EH (cell line): ENCODE data around the gene SCAF11.

ENCODE experiments used
- DNase-seq: peaks from one replicate; pipeline ENCODE4 v3.0.0-alpha.2; 2015; ENCODE audit warnings: low read depth

The SCAF11 gene

DNA sequence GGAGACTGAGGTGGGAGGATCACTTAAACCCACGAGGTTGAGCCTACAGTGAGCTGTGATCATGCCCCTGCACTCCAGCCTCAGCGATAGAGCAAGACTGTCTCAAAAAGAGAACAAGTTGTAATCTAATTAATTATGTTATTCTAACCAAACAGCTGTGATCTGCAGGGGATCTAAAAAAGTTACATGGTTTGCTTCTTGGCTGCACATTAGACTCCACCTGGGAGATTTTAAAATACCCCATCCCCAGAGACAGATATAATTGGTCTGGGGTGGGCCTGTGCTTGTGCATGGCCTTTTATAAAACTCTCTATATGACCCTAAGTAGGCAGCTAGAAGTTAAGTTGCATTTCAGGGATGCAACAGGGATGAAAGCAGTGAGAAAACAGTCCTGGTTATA, 76.7 kb downstream of the SCAF11 start:
- DNase-seq: no peak

DNA sequence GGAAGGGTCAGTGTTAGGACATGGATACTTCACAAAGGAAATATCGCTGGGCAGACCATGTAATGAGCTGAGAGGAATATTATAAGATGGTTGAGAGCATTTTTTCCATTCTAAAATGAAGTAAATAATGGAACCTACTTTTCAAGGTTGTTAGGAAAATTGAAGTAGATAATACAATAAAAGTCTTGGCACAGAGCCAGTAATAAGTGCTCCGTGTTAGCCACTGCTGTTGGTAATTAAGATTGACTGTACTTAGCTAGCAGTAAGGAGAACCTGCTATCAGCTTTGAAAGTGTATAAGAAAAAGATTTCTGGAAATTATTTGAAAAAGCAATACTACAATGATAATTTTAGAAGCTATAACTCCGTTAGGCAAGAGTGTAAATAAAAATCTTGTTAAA, 77.6 kb downstream of the SCAF11 start:
- DNase-seq: no peak

DNA sequence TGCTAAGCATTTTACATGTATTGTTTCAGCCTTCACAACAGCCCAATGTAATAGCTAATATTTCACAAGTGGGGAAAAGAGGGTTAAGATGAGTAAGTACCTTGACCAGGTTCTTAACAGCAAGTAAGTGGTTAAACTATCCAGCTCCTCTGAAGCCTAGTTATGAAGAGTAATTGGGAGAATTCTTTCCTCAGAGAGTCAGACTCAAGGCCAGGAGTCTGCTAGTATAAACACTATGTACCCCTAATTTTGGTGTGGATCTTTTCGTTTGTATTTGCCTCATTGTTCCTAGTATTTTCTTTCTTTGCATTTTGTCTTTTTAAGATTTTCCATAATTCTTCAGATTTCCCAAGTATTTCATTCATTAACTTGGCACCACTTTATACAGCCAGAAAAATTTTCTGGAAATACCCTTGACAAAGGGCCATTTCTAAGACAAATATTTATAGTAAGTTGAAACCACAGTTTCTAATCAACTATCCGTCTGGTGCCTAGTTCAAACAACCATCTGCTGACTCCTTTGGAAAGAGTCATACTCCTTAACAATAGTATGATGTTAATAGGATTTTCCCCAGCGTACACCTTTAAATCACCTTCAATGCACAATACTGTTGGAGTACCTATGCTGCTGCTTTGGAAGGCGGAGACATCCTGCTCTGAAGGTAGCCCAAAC, 81.2 kb downstream of the SCAF11 start:
- no peak for DNase-seq

GRCh38 chr12:45907955-45908354, 82.4 kb downstream of the SCAF11 start:
- DNase-seq: no peak

- no peak for DNase-seq
These were observed 92.3 kb downstream of the SCAF11 start for GRCh38 chr12:45898094-45898493.

- no peak for DNase-seq
These were observed 94.4 kb downstream of the SCAF11 start for GRCh38 chr12:45895961-45896360.

GRCh38 chr12:45893240-45893639, 97.1 kb downstream of the SCAF11 start:
- DNase-seq: peak; percentile 15

GRCh38 chr12:45890276-45890675, 100.1 kb downstream of the SCAF11 start:
- no peak for DNase-seq

- no peak for DNase-seq
These were observed 102.8 kb downstream of the SCAF11 start for GRCh38 chr12:45887544-45887943.

DNA sequence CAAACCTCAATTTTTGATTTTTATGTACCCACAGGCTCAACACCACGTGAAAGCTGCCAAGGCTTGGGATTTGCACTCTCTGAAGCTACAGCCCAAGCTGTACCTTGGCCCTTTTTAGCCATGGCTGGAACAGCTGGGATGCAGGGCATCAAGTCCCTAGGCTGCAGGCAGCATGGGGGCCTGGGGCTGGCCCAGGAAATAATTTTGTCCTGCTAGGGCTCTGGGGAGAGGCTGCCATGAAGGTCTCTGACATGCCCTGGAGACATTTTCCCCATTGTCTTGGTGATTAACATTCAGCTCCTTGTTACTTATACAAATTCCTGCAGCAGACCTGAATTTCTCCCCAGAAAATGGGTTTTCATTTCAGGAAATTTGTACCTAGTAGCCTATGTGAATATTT, 103.7 kb downstream of the SCAF11 start:
- DNase-seq: no peak

GRCh38 chr12:45883187-45883586, 107.2 kb downstream of the SCAF11 start:
- DNase-seq: no peak

DNA sequence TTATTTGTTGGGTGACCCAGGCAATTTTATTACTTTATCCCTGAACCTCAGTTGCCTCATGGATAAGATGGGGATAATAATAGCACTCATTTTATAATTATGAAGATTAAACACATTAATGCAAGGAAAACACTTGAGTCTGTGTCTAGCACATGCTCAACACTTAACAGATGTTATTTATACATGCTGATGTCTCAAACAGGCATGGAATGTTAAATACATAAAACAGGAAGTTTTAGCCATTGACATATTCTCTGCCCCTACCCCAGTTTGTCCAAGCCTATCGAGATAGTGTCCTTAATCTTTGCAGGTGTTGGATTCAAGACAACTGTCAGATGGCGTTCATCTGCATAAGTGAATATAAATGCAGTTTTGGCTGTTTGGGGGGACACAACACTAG, 109.8 kb downstream of the SCAF11 start:
- DNase-seq: no peak

DNA sequence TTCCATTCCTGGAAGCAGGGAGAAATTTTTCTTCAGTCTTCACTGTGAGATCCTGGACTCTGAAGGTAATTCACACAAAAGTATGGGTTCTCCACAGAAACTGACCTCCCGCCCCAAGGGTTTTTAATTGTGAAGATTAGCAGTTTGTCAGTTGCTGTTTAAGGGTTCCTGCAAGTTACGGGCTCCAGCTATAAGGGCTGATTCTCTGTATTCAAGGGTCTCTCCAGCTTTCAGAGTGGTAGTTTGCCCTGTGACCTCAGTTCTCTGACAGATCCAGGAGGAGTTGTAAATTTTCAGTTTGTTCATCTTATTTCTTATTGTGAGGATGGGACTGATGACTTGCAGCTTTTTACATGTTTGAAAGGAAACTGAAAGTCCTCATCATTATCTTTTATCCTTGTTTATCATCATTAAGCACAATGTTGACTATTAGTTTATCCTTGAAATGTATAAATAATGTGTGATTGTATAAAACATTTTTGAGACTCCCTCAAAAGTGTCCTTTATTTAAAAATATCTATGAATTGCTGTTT, 110.9 kb downstream of the SCAF11 start:
- no peak for DNase-seq

DNA sequence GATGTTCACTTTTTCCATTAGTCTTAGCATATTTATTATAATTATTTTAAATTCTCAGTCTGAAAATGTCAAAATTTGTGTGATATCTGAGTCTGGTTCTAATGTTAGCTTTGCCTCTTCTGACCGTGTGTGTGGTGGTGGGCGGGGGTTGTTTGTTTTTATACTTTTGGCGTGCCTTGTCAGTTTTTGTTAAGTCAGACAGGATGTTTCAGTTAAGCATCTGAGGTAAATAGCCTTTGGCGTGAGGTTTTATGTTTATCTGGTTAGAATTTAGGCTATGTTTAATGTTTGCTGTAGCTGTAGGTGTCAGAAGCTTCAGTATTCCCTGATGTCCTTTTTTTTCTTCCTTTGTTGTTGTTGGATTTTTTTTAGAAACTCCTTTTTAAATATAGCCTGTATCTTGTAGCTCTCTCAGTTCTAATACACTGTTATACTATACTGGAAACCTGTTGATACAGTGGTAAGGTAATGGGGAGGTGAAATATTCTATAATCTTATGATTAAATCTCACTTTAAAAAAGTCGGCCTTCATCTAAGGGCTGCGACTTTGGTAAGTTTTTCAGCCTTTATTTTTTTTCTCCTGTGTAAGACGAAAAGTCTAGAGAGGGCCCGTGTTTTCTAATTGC, 111.6 kb downstream of the SCAF11 start:
- peak; percentile 13 for DNase-seq

GRCh38 chr12:45877069-45877468, 113.3 kb downstream of the SCAF11 start:
- DNase-seq: no peak

DNA sequence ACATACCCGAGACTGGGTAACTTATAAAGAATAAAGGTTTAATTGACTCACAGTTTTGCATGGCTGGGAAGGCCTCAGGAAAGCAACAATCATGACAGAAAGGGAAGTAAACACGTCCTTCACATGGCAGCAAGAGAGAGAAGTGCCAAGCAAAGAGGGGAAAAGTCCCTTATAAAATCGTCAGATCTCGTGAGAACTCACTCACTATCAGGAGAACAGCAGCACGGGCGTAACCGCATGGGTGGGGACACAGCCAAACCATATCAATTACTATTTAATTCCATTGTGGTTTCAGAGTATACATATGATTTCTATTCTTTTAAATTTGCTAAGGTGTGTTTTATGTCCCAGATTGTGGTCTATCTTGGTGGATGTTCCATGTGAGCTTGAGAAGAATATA, 117.9 kb downstream of the SCAF11 start:
- DNase-seq: no peak
